Breast epithelium (tissue), 4 donors: ENCODE data around the gene PUSL1. TPM values are rescaled to one million over a fixed set of nuclear protein-coding genes. Genes with fewer than 3 reads are reported as not detected.

Experiments used
- DNase-seq, 2 donors: peaks; one replicate each; pipeline ENCODE4 v3.0.0-alpha.2; 2019; ENCODE audit warnings: low spot score in 2 of 2
- H3K27ac ChIP-seq, 2 donors: fragments of 200-600 bp; sonication (generic) in 1 of 2; one replicate each; pipeline ENCODE4 v1.5.1; 2016 to 2019; ENCODE audit warnings: mild to moderate bottlenecking in 1 of 2
- H3K27me3 ChIP-seq, 2 donors: fragments of 200-600 bp; sonication (generic) in 1 of 2; one replicate each; pipeline versions ENCODE4 v1.5.1 to v1.6.0; 2017 to 2019; ENCODE audit warnings: control low read depth in 1 of 2, mild to moderate bottlenecking in 1 of 2
- H3K36me3 ChIP-seq: fragments of 200-600 bp; one replicate; pipeline ENCODE4 v1.5.1; 2019
- H3K4me1 ChIP-seq, 2 donors: fragments of 200-600 bp; sonication (generic); one replicate each; pipeline ENCODE4 v1.5.1; 2016 to 2019; ENCODE audit warnings: control low read depth in 1 of 2
- H3K4me3 ChIP-seq, 3 donors: fragments of 200-600 bp; sonication (generic); 1 replicate in 2 of 3; 2 replicates in 1 of 3; pipeline ENCODE4 v1.5.1; 2016 to 2019; ENCODE audit warnings: mild to moderate bottlenecking in 3 of 3, moderate library complexity in 2 of 3
- H3K9me3 ChIP-seq, 2 donors: fragments of 200-600 bp; sonication (generic) in 1 of 2; one replicate each; pipeline ENCODE4 v1.5.1; 2016 to 2019; ENCODE audit warnings: control low read depth in 1 of 2
- CTCF ChIP-seq, 3 donors: fragments of 450-650 bp; IDR thresholded peaks; one replicate each; pipeline ENCODE4 v1.5.1; 2016 to 2017; ENCODE audit warnings: antibody characterized with exemption in 3 of 3, mild to moderate bottlenecking in 3 of 3, moderate library complexity in 3 of 3
- POLR2A ChIP-seq: fragments of 450-650 bp; IDR thresholded peaks from one replicate; pipeline ENCODE4 v1.6.1; 2016; ENCODE audit warnings: antibody characterized with exemption, mild to moderate bottlenecking, moderate library complexity
- POLR2AphosphoS5 ChIP-seq, 3 donors: sonication (generic); formaldehyde crosslinking; IDR thresholded peaks; one replicate each; pipeline ENCODE4 v1.6.1; 2017; ENCODE audit warnings: antibody characterized with exemption in 3 of 3
- intact Hi-C: fragments of 100-400 bp; cut with DNase I; formaldehyde crosslinking; loops from one replicate; pipeline ENCODE4 v1.15.1; 2023; ENCODE audit warnings: low total_unique reads
- total RNA-seq, 3 donors: library from RNA; depleted of rRNA; stranded (reverse); fragments of >200 nt; gene quantifications; one replicate each; pipeline ENCODE4 v1.1.0, GENCODE V29; 2016

PUSL1 gene
- total RNA-seq, 3 donors from 2014 or later: 16.0 to 27.5 (median 22.0) TPM

GRCh38 chr1:1307261-1307922 is 1.0 kb upstream of the PUSL1 start:
- H3K27ac ChIP-seq: peak overlapping the region; percentile 90 to 93
- H3K27me3 ChIP-seq: no peaks in the 10 kb centered on the region
- DNase-seq: no peak
- intact Hi-C loops: no loop called here
- peak overlapping the region; percentile 78 to 86 (median 80) for H3K4me3 ChIP-seq
- TF ChIP-seq POLR2A (no peak), POLR2AphosphoS5 (IDR thresholded peaks at IDR 0.05) (no peak), CTCF (IDR thresholded peaks at IDR 0.05) (no peak)
- H3K4me1 ChIP-seq: peaks cover 25 to 34% of the 10 kb centered on the region in 2 donors
- H3K9me3 ChIP-seq: no peaks in the 10 kb centered on the region
- H3K36me3 ChIP-seq: no peaks in the 10 kb centered on the region

- intact Hi-C loops: no loop called here
- Histone ChIP-seq H3K4me3 (peak overlapping the region; percentile 78 to 86 (median 80)), H3K27me3 (no peaks in the 10 kb centered on the region), H3K36me3 (peaks cover 5% of the 10 kb centered on the region), H3K27ac (peak overlapping the region; percentile 90 to 93), H3K4me1 (peaks cover 25 to 34% of the 10 kb centered on the region in 2 donors), H3K9me3 (no peaks in the 10 kb centered on the region)
- DNase-seq: no peak
- TF ChIP-seq CTCF (IDR thresholded peaks at IDR 0.05) (no peak), POLR2A (no peak), POLR2AphosphoS5 (IDR thresholded peaks at IDR 0.05) (no peak)
These were observed 406 bp downstream of the PUSL1 start for GRCh38 chr1:1308756-1309250.

- H3K36me3 ChIP-seq: peaks cover 5% of the 10 kb centered on the region
- intact Hi-C loops: no loop called here
- H3K27ac ChIP-seq: peak overlapping the region; percentile 90 to 93
- no peak for DNase-seq
- peaks cover 25 to 32% of the 10 kb centered on the region in 2 donors for H3K4me1 ChIP-seq
- no peaks in the 10 kb centered on the region for H3K9me3 ChIP-seq
- TF ChIP-seq POLR2AphosphoS5 (IDR thresholded peaks at IDR 0.05): no peak
- TF ChIP-seq CTCF (IDR thresholded peaks at IDR 0.05): no peak
- no peak for TF ChIP-seq POLR2A
- H3K4me3 ChIP-seq: peak overlapping the region; percentile 78 to 86 (median 80)
- H3K27me3 ChIP-seq: no peaks in the 10 kb centered on the region
These were observed 1.1 kb downstream of the PUSL1 start for GRCh38 chr1:1309251-1310108.

- intact Hi-C loops: no loop called here
- H3K27me3 ChIP-seq: no peaks in the 10 kb centered on the region
- DNase-seq: no peak
- peak overlapping the region in 2 of 3 donors; percentile 80 to 86 for H3K4me3 ChIP-seq
- TF ChIP-seq POLR2A (no peak), CTCF (IDR thresholded peaks at IDR 0.05) (no peak), POLR2AphosphoS5 (IDR thresholded peaks at IDR 0.05) (no peak)
- H3K27ac ChIP-seq: peak overlapping the region; percentile 90 to 93
- peaks cover 23 to 26% of the 10 kb centered on the region in 2 donors for H3K4me1 ChIP-seq
- H3K36me3 ChIP-seq: peaks cover 5% of the 10 kb centered on the region
- no peaks in the 10 kb centered on the region for H3K9me3 ChIP-seq
These were observed 1.6 kb downstream of the PUSL1 start for GRCh38 chr1:1310109-1310385.

GRCh38 chr1:1310476-1311053 is 2.2 kb downstream of the PUSL1 start:
- peaks cover 5% of the 10 kb centered on the region for H3K36me3 ChIP-seq
- TF ChIP-seq POLR2AphosphoS5 (IDR thresholded peaks at IDR 0.05) (no peak), CTCF (IDR thresholded peaks at IDR 0.05) (no peak), POLR2A (no peak)
- H3K4me3 ChIP-seq: no peak overlapping the region
- peak overlapping the region; percentile 90 to 93 for H3K27ac ChIP-seq
- DNase-seq: peak in 1 of 2 donors; percentile 60
- no peaks in the 10 kb centered on the region for H3K27me3 ChIP-seq
- intact Hi-C loops: no loop called here
- H3K4me1 ChIP-seq: peaks cover 18 to 21% of the 10 kb centered on the region in 2 donors
- H3K9me3 ChIP-seq: no peaks in the 10 kb centered on the region
